H9 (cell line): ENCODE data around the gene CSF1. TPM values are rescaled to one million over a fixed set of nuclear protein-coding genes. Genes with fewer than 3 reads are reported as not detected.

ENCODE experiments used
- DNase-seq: peaks from one replicate; pipeline ENCODE4 v3.0.0-alpha.2; 2017
- H2AFZ ChIP-seq: one replicate; pipeline ENCODE4 v1.6.1; 2013; ENCODE audit warnings: mild to moderate bottlenecking, low read length, control low read depth, moderate library complexity
- H2AK5ac ChIP-seq: 2 replicates; pipeline ENCODE4 v1.6.1; 2013; ENCODE audit warnings: low read length, control low read depth, mixed read lengths; ENCODE audit not compliant: insufficient read length
- H2BK120ac ChIP-seq: one replicate; pipeline ENCODE4 v1.6.1; 2013; ENCODE audit warnings: low read depth, mild to moderate bottlenecking, low read length, control low read depth, inconsistent platforms; ENCODE audit not compliant: poor library complexity, severe bottlenecking
- H2BK12ac ChIP-seq: 2 replicates; pipeline ENCODE4 v1.6.1; 2013; ENCODE audit warnings: low read length, control low read depth, mixed read lengths, low read depth; ENCODE audit not compliant: insufficient read length
- H2BK15ac ChIP-seq: 2 replicates; pipeline ENCODE4 v1.6.1; 2013; ENCODE audit warnings: low read depth, low read length, control low read depth
- H2BK20ac ChIP-seq: one replicate; pipeline ENCODE4 v1.6.1; 2013; ENCODE audit warnings: low read depth, mild to moderate bottlenecking, low read length, control low read depth, inconsistent platforms; ENCODE audit not compliant: poor library complexity, severe bottlenecking
- H2BK5ac ChIP-seq: 2 replicates; pipeline ENCODE4 v1.6.1; 2013; ENCODE audit warnings: low read length, control low read depth, mixed read lengths; ENCODE audit not compliant: insufficient read length
- H3K14ac ChIP-seq: 2 replicates; pipeline ENCODE4 v1.6.1; 2013; ENCODE audit warnings: low read length, control low read depth; ENCODE audit not compliant: insufficient read depth
- H3K18ac ChIP-seq: 2 replicates; pipeline ENCODE4 v1.6.1; 2013; ENCODE audit warnings: low read depth, mild to moderate bottlenecking, mixed read lengths, low read length, control low read depth; ENCODE audit not compliant: insufficient read length
- H3K23ac ChIP-seq: 2 replicates; pipeline ENCODE4 v1.6.1; 2013; ENCODE audit warnings: low read length, control low read depth, mixed read lengths, low read depth; ENCODE audit not compliant: insufficient read length
- H3K23me2 ChIP-seq: 2 replicates; pipeline ENCODE4 v1.6.1; 2013; ENCODE audit warnings: low read depth, mild to moderate bottlenecking, mixed read lengths, low read length, control low read depth; ENCODE audit not compliant: insufficient read length, poor library complexity, severe bottlenecking
- H3K27ac ChIP-seq: 2 replicates; pipeline ENCODE4 v1.5.1; 2013; ENCODE audit warnings: low read length, control low read depth, mixed read lengths, low read depth; ENCODE audit not compliant: insufficient read length
- H3K27me3 ChIP-seq: 2 replicates; pipeline ENCODE4 v1.6.1; 2013; ENCODE audit warnings: low read length, control low read depth, inconsistent platforms; ENCODE audit not compliant: insufficient read depth
- H3K4ac ChIP-seq: 2 replicates; pipeline ENCODE4 v1.6.1; 2013; ENCODE audit warnings: low read depth, mild to moderate bottlenecking, control low read depth, inconsistent platforms, low read length, moderate library complexity
- H3K4me1 ChIP-seq: 2 replicates; pipeline ENCODE4 v1.6.1; 2013; ENCODE audit warnings: low read length, control low read depth, inconsistent platforms; ENCODE audit not compliant: insufficient read depth
- H3K4me2 ChIP-seq: 2 replicates; pipeline ENCODE4 v1.6.1; 2013; ENCODE audit warnings: low read length, control low read depth, mixed read lengths; ENCODE audit not compliant: insufficient read length, insufficient read depth
- H3K56ac ChIP-seq: 2 replicates; pipeline ENCODE4 v1.6.1; 2013; ENCODE audit warnings: low read depth, mild to moderate bottlenecking, mixed read lengths, low read length, control low read depth; ENCODE audit not compliant: insufficient read length
- H3K79me1 ChIP-seq: 2 replicates; pipeline ENCODE4 v1.6.1; 2013; ENCODE audit warnings: low read depth, mild to moderate bottlenecking, moderate library complexity, low read length, control low read depth, inconsistent platforms; ENCODE audit not compliant: insufficient read depth, poor library complexity, severe bottlenecking
- H3K79me2 ChIP-seq: 2 replicates; pipeline ENCODE4 v1.6.1; 2013; ENCODE audit warnings: low read length, control low read depth, inconsistent platforms; ENCODE audit not compliant: insufficient read depth
- H3K9ac ChIP-seq: 2 replicates; pipeline ENCODE4 v1.6.1; 2013; ENCODE audit warnings: low read length, control low read depth, mixed read lengths; ENCODE audit not compliant: insufficient read length; ENCODE audit errors: extremely low read depth
- H3K9me3 ChIP-seq: one replicate; pipeline ENCODE4 v1.6.1; 2013; ENCODE audit warnings: low read depth, low read length, inconsistent platforms; ENCODE audit not compliant: control insufficient read depth
- H3T11ph ChIP-seq: one replicate; pipeline ENCODE4 v1.6.1; 2013; ENCODE audit warnings: mild to moderate bottlenecking, low read length, control low read depth, inconsistent platforms
- H4K20me1 ChIP-seq: one replicate; pipeline ENCODE4 v1.6.1; 2013; ENCODE audit not compliant: control insufficient read depth, insufficient read length, insufficient read depth
- H4K5ac ChIP-seq: 2 replicates; pipeline ENCODE4 v1.6.1; 2013; ENCODE audit warnings: low read depth, mild to moderate bottlenecking, mixed read lengths, low read length, control low read depth; ENCODE audit not compliant: insufficient read length
- H4K8ac ChIP-seq: replicated peaks from 2 replicates; pipeline ENCODE4 v1.6.1; 2013; ENCODE audit warnings: low read length, control low read depth, mixed read lengths, low read depth; ENCODE audit not compliant: insufficient read length
- H4K91ac ChIP-seq: 2 replicates; pipeline ENCODE4 v1.6.1; 2013; ENCODE audit warnings: low read depth, mild to moderate bottlenecking, moderate library complexity, mixed read lengths, low read length, control low read depth; ENCODE audit not compliant: insufficient read length
- H3K27ac Mint-ChIP-seq, 3 experiments: 2 replicates in 2 of 3; 3 replicates in 1 of 3; pipeline ENCODE4 v1.8.0; 2020 to 2021; ENCODE audit warnings: mixed read lengths in 3 of 3, mild to moderate bottlenecking in 1 of 3, moderate library complexity in 1 of 3
- H3K27me3 Mint-ChIP-seq: 2 replicates; pipeline ENCODE4 v1.8.0; 2021; ENCODE audit warnings: low read depth, mild to moderate bottlenecking, moderate library complexity, mixed read lengths
- H3K36me3 Mint-ChIP-seq, 3 experiments: 2 replicates in 2 of 3; 3 replicates in 1 of 3; pipeline ENCODE4 v1.8.0; 2020 to 2021; ENCODE audit warnings: low read depth in 3 of 3, mixed read lengths in 3 of 3; ENCODE audit not compliant: insufficient read depth in 1 of 3
- H3K4me1 Mint-ChIP-seq, 2 experiments: 2 replicates each; pipeline ENCODE4 v1.8.0; 2020; ENCODE audit warnings: mixed read lengths in 2 of 2
- H3K4me3 Mint-ChIP-seq, 2 experiments: 2 replicates in 1 of 2; 3 replicates in 1 of 2; pipeline ENCODE4 v1.8.0; 2020 to 2021; ENCODE audit warnings: mild to moderate bottlenecking in 2 of 2, mixed read lengths in 2 of 2, moderate library complexity in 1 of 2
- H3K9me3 Mint-ChIP-seq, 2 experiments: 2 replicates in 1 of 2; 3 replicates in 1 of 2; pipeline ENCODE4 v1.8.0; 2020; ENCODE audit warnings: mild to moderate bottlenecking in 2 of 2, mixed read lengths in 2 of 2, moderate library complexity in 1 of 2
- whole genome bisulfite sequencing: extraction: QIAGEN DNeasy Blood & Tissue Kit; methylation state at CpG from one replicate; pipeline ENCODE4 v1.1.7; 2013; ENCODE audit warnings: missing lambda C conversion rate, low lambda C conversion rate, mixed read lengths; ENCODE audit not compliant: insufficient read length; ENCODE audit errors: extremely low coverage; 5-methylcytosine and 5-hydroxymethylcytosine counted together
- total RNA-seq: library from RNA; stranded (reverse); gene quantifications from 2 replicates; pipeline ENCODE4 v1.2.1, GENCODE V29; 2021
- TF ChIP-seq, protein P1 (sequence below): fragments of 200-600 bp; sonication (generic); conservative IDR thresholded peaks from 3 replicates; pipeline ENCODE4 v1.8.0; 2021; ENCODE audit warnings: antibody characterized with exemption, mild to moderate bottlenecking

The CSF1 gene
- total RNA-seq, 1 experiment from 2014 or later, result 2.3 TPM

DNA sequence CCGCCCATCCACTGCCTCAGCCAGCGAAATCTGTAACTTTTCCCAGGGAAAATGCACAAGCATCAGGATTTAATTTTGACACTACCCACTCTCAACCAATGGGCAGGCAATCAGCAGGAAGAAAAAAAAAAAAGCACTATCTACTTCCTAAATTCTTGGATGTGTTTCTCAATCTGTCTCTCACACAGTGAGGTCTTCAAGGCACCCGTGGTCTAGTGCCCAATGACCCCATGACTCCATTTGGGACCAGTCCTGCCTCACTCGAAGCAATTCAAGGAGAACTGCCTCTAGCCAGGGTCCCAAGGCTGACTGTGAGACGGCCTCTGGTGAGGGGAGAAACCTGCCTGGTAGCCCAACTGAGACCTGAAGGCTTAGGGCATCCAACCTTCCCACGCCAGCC lies 35.9 kb downstream of the CSF1 start:
- no peak overlapping the region for H3K27ac ChIP-seq
- H3K56ac ChIP-seq, result no peak overlapping the region
- H2BK12ac ChIP-seq, result no peak overlapping the region
- no peak overlapping the region for H4K8ac ChIP-seq
- H3T11ph ChIP-seq, result no peak overlapping the region
- H3K4me1 ChIP-seq, result peaks cover 2% of the 10 kb centered on the region; the same call in 1 of the 2 replicates
- Mint-ChIP-seq H3K4me3 (no peak overlapping the region), H3K4me1 (peaks cover 6 to 7% of the 10 kb centered on the region in 2 experiments), H3K9me3 (no peaks in the 10 kb centered on the region), H3K36me3 (no peaks in the 10 kb centered on the region), H3K27ac (peak overlapping the region in 1 of 3 experiments; percentile 28; a peak in 1 of 7 replicates), H3K27me3 (peaks cover 9% of the 10 kb centered on the region)
- no peaks in the 10 kb centered on the region for H3K23me2 ChIP-seq
- no peak overlapping the region for H3K23ac ChIP-seq
- H2BK5ac ChIP-seq, result no peak overlapping the region
- H4K20me1 ChIP-seq, result no peaks in the 10 kb centered on the region
- TF ChIP-seq, protein P1, sequence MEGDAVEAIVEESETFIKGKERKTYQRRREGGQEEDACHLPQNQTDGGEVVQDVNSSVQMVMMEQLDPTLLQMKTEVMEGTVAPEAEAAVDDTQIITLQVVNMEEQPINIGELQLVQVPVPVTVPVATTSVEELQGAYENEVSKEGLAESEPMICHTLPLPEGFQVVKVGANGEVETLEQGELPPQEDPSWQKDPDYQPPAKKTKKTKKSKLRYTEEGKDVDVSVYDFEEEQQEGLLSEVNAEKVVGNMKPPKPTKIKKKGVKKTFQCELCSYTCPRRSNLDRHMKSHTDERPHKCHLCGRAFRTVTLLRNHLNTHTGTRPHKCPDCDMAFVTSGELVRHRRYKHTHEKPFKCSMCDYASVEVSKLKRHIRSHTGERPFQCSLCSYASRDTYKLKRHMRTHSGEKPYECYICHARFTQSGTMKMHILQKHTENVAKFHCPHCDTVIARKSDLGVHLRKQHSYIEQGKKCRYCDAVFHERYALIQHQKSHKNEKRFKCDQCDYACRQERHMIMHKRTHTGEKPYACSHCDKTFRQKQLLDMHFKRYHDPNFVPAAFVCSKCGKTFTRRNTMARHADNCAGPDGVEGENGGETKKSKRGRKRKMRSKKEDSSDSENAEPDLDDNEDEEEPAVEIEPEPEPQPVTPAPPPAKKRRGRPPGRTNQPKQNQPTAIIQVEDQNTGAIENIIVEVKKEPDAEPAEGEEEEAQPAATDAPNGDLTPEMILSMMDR, result no peak
- no peak overlapping the region for H2BK20ac ChIP-seq
- no peaks in the 10 kb centered on the region for H3K79me1 ChIP-seq
- H3K14ac ChIP-seq, result no peak overlapping the region
- H2BK15ac ChIP-seq, result no peak overlapping the region
- no peak overlapping the region for H3K4ac ChIP-seq
- no peaks in the 10 kb centered on the region for H3K27me3 ChIP-seq
- WGBS, result no CpG with 5 or more reads among the region's 6 CpGs
- DNase-seq, result no peak
- H2AFZ ChIP-seq, result no peak overlapping the region
- H3K4me2 ChIP-seq, result no peak overlapping the region
- no peak overlapping the region for H2BK120ac ChIP-seq
- H3K9ac ChIP-seq, result no peak overlapping the region
- no peaks in the 10 kb centered on the region for H3K79me2 ChIP-seq
- H3K18ac ChIP-seq, result no peak overlapping the region
- H4K91ac ChIP-seq, result no peak overlapping the region
- H4K5ac ChIP-seq, result no peak overlapping the region
- H3K9me3 ChIP-seq, result no peaks in the 10 kb centered on the region
- H2AK5ac ChIP-seq, result no peak overlapping the region
